ENCODE data around the gene ASPG.

The ASPG gene

DNA sequence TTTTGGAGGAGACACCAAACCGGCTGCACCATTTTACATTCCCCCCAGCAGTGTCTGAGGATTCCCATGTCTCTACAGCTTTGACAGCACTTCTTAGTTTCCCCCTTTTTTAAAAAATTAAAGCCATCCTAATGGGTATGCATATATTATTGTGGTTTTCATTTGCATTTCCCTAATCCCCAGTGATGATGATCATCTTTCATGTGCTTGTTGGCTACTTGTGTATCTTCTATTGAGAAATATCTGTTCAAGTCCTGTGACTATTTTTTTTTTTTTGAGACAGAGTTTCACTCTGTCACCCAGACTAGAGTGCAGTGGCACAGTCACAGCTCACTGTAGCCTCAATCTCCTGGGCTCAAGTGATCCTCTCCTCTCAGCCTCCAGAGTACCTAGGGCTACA, 23.2 kb upstream of the ASPG start:
- TF ChIP-seq ZFX (IDR thresholded peaks at IDR 0.05; ENCODE audit: borderline replicate concordance): no peak
- TF ChIP-seq, protein P1, sequence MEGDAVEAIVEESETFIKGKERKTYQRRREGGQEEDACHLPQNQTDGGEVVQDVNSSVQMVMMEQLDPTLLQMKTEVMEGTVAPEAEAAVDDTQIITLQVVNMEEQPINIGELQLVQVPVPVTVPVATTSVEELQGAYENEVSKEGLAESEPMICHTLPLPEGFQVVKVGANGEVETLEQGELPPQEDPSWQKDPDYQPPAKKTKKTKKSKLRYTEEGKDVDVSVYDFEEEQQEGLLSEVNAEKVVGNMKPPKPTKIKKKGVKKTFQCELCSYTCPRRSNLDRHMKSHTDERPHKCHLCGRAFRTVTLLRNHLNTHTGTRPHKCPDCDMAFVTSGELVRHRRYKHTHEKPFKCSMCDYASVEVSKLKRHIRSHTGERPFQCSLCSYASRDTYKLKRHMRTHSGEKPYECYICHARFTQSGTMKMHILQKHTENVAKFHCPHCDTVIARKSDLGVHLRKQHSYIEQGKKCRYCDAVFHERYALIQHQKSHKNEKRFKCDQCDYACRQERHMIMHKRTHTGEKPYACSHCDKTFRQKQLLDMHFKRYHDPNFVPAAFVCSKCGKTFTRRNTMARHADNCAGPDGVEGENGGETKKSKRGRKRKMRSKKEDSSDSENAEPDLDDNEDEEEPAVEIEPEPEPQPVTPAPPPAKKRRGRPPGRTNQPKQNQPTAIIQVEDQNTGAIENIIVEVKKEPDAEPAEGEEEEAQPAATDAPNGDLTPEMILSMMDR (IDR thresholded peaks at IDR 0.05): no peak
- no peak overlapping the region for H3K27ac ChIP-seq

DNA sequence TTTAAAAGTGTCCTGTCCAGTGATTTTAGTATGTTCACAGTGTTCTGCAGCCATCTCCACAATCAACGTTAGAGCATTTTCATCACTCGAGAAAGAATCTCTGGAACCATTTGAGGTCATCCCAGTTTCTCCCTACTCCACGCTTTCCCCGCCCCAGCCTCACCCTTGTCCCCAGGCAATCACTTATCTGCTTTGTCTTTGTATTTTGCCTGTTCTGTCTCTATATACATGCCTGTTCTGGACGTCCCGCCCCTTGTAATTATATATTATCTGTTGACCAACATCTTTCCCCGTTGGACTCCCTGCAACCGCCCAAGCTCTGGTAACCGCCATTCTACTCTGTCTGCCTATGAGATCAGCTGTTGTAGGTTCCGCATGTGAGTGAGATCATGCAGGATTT, 21.5 kb upstream of the ASPG start:
- no peak overlapping the region for H3K27ac ChIP-seq
- TF ChIP-seq, protein P1 (IDR thresholded peaks at IDR 0.05): no peak
- no peak for TF ChIP-seq ZFX (IDR thresholded peaks at IDR 0.05; ENCODE audit: borderline replicate concordance)

DNA sequence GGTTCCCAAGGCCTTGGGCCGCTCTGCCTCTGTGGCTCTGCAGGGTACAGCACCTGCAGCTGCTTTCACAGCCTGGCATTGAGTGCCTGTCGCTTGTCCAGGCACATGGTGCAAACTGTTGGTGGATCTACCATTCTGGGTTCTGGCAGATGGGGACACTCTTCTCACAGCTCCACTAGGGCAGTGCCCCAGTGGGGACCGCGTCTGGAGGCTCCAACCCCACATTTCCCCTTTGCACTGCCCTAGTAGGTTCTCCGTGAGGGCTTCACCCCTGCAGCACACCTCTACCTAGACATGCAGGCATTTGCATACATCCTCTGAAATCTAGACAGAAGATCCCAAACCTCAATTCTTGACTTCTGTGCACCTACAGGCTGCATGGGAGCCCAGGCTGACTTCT, 19.2 kb upstream of the ASPG start:
- no peak for TF ChIP-seq ZFX (IDR thresholded peaks at IDR 0.05; ENCODE audit: borderline replicate concordance)
- TF ChIP-seq, protein P1 (IDR thresholded peaks at IDR 0.05): no peak
- H3K27ac ChIP-seq: no peak overlapping the region

DNA sequence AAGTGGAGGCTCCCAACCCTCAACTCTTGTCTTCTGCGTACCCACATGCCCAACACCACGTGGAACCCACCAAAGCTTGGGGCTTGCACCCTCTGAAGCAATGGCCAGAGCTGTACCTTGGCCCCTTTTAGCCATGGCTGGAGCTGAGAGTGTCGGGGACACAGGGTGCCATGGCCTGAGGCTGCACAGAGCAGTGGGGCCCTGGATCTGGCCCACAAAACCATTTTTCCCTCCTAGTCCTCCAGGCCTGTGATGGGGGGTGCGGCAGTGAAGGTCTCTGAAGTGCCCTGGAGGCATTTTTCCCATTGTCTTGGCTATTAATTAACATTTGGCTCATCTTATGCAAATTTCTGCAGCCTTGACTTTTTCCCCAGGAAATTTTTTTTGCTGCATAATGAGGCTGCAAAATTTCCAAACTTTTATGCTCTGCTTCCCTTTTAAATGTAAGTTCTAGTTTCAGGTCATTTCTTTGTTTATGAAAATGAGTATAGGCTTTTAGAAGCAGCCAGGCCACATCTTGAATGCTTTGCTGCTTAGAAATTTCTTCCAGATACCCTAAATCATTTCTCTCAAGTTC, 18.7 kb upstream of the ASPG start:
- TF ChIP-seq ZFX (IDR thresholded peaks at IDR 0.05; ENCODE audit: borderline replicate concordance): no peak
- TF ChIP-seq, protein P1 (IDR thresholded peaks at IDR 0.05): no peak
- H3K27ac ChIP-seq: no peak overlapping the region

DNA sequence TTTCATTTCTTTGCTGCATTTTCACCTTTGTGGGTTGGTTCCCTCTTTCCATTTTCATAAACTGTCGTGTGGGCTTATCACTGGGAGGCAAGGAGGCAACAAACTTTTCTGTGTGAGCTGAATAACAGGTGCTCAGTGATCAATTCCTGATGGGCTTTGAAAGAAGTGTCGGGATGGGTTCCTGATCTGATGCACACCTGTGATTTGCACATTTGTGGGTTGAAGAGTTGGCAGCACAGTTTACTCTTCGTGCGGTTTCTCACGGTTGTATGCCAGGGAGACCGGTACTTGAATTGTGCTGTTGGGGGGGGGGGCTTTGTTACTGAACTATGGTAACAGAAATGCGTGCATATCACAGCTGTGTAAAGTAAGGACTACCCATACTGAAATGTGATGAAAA, 16.0 kb upstream of the ASPG start:
- H3K27ac ChIP-seq: no peak overlapping the region
- no peak for TF ChIP-seq ZFX (IDR thresholded peaks at IDR 0.05; ENCODE audit: borderline replicate concordance)
- TF ChIP-seq, protein P1 (IDR thresholded peaks at IDR 0.05): no peak

DNA sequence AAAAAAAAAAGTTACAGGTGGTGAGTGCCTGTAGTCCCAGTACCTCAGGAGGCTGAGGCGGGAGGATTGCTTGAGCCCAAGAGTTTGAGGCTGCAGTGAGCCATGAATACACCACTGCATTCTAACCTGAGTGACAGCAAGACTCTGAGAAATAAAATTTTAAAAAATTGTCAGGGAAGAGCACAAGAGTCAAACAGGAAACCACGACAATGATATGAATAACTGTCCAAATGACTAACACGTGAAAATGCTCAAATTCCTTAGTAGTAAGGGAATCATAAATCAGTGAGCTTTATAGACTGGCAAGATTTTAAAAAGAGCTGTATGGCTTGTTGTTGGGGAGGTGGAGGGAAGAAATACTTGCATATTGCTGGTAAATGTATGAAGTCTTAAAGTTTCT, 12.9 kb upstream of the ASPG start:
- no peak overlapping the region for H3K27ac ChIP-seq
- no peak for TF ChIP-seq ZFX (IDR thresholded peaks at IDR 0.05; ENCODE audit: borderline replicate concordance)
- TF ChIP-seq, protein P1 (IDR thresholded peaks at IDR 0.05): no peak

DNA sequence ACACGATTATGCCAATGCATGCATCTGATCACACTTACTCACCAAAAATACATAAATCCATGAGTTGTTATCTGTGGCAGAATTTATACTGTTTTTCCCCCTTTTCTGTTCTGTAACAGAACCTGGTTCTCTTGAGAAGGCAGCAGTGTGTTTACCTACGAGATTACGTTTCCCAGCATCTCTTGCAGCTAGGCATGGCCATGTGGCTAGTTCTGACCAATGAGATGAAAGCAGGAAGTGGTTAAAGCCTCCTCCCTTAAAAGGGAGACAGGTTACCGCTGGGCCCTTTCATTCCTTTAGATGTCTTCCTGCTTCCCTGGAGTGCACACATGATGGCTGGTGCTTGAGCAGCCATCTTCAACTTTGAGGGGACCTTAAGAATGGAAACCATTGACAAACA, 11.7 kb upstream of the ASPG start:
- TF ChIP-seq ZFX (IDR thresholded peaks at IDR 0.05; ENCODE audit: borderline replicate concordance): no peak
- TF ChIP-seq, protein P1 (IDR thresholded peaks at IDR 0.05): no peak
- H3K27ac ChIP-seq: no peak overlapping the region
